ENCODE results near the gene STUM.
"Not testable (repeated sequence)": the region's sequence is repeated elsewhere in the genome, so short reads cannot be mapped to it uniquely, and the experiment has no call there.

STUM gene

DNA sequence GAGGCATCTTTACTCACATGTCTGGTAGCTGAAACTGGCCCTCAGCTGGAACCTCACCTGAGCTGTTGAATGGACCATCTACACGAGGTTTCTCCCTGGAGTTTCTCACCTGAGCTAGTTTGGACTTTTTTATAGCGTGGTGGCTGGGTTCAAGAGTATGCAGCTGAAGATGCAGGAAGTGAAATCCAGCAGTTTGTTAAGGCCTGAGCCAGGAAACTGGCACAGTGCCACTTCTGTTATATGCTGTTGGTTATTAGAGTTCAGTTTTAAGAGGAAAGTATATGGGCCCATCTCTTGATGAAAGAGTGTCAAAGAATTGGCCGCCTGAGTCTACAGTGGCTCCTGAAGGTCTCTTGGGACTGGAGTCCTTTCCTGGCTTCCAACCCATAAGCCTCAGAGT, 35.6 kb downstream of the STUM start:
- no peak for DNase-seq

DNA sequence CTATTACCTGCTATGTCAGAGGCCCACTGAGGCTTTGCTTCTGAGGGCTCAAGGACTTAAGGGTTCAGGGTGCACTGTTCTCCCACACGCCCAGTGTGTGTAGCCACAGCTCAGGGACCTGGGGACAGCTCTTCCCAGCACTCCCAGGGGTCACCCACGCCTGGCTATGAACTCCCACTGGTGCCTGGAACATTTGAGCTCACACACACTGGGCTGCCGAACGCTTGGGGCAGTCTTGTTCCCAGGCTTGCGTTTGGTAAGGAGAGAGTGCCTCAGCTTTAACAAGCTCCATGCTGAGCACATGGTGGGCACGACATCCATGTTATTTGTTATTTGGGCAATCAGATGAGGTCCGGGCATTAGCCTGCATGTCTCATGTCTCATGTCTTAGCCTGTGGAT, 37.6 kb downstream of the STUM start:
- no peak for DNase-seq

DNA sequence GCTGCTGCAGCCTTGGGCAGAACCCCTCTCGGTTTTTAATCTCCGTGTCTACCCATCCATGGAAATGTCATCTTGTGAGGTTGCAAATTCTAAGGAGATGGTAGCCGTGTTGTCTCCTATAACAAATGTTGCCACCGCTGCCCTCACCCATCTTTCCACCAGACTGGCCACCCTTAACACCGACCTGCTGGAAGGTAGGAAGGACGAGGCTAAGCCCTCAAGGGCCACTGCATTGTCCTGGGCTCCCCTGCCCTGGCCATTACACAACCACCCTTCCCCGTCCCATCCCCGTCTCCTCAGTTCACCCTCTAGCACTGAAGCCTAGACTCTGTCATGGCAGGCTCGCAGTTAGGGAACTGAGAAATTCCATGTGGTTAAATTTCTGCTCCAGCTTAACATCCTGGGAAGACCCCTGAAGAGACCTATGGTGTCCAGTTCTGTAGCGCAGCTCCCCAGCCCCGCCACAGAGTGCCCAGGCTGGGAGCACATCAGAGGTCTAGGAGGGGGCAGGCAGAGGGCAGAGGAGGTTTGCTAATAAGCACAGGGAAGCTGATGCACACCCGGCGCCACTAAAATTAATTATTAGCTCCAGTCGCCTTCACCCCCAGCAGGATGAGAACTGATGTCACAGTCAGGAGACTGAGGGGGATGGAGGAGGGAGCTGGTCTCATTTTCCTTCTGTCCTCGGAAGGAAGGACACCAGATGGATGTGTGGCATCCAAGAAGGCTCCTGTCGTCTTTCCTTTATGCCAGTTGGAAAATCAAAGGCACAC, 38.3 kb downstream of the STUM start:
- DNase-seq: no peak

DNA sequence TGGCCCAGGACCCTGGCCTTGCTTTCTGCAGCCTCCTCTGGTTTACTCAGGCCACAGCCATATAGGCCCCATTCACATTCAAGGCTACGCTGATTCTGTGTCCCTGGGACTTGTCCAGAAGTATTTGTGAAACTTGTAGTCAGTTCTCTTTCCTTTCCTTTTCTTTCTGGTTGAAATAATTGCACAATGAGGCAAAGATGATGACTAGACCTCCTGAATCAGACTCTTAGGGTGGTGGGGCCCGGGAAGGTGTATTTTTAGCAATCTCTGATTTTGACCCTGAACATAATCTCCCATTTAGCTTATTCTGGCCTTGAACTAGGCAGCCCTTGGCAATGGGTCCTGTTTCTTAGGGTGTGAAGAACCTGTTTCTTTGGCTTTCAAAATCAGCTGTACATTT, 39.9 kb downstream of the STUM start:
- no peak for DNase-seq

DNA sequence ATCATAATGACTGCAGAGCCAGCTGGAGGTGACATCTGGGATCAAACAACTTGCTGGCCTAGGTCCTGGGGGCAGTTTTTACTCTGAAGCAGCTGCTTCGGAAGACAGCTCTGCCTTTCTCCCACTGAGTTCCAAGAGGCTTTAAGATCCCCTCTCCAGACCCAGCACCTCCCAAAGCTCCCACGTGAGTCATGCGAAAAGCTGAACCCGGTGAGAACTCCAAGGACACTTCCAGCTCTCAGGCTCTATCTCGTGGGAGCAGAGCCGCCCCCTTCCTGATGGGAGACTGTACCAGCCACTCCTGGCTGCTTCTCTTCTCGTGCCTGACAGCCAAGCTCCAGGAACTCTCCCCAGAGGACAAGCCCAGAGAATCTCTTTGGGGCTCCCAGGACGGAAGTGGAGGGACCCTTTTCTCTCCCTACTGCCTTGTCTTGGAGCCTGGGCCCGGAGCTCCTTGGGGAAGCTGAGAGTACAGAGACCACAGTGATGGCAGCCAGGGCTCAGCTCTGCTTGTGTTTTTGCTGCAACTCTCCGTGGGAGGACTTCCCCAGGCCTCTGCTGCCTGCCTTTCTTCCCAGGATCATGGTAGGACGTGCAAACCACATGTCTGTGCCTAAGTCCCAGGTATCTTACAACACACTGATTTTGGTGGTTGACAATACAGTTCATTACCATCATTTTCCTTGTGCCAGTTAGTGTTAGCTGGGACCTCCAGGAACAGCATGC, 40.6 kb downstream of the STUM start:
- DNase-seq: no peak

DNA sequence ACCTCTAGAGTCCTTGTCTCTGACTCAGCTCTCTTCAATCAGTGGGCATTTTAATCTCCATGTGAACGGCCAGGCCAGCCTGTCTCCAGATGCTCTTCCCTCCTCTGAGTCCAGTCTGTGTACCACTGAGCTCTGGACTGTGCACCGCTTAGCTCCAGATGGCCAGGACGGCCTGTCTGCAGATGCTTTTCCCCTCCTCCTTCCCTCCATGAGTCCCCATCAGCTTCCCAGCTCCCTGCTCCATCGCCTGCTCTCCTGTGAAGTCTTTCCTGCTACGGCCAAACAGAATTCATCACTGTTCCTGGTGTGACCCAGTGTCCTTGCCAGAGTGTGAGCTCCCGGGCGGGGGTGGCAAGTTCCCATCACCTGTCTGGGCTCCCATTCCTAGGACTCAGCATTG, 42.0 kb downstream of the STUM start:
- no peak for DNase-seq

DNA sequence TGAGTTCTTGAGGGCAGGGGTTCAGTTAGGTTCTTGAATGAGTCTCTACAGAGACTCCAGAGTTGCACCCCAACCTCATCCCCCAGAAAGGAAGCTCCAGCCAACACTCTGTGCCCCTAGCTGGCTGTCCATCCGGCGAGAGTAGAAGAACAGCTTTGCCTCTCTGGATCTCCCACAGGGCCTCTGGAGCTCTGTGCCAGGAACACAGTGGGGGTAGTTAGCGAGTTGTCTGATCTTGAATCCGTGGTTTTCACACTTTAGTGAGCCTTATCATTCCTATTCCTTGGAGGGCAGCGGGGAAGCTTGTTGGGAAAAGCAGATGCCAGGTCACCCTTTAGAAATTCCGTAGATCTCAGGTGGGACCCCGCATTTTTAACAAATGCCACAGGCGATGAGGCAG, 45.0 kb downstream of the STUM start:
- no peak for DNase-seq

DNA sequence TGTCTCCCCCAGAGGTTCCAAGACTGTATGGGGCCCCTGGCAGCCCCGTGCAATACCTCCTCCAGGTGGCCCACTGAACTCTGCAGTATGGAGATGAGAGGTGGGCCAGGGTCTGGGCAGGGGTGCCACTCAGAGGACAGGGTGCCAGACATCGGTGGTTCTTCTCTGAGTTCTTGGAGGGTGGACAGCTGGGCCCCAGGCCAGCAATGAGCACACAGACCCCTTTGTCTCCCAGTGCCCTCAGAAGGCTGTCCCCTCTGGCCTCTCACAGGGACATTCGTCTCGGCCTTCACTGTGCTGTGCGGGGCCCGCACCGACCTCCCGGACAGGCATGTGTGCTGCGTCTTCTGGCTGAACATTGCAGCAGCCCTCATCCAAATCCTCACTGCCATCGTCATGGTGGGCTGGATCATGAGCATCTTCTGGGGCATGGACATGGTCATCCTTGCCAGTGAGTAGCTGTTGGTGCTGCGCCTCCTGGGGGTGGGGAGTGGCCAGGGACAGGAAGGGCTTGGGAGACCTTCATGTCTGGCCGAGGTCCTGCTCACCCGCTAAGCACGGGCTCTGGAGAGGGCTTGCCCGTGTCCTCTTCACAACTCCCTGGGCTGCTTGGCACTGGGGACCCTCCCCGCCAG, 48.1 kb downstream of the STUM start:
- DNase-seq: no peak

DNA sequence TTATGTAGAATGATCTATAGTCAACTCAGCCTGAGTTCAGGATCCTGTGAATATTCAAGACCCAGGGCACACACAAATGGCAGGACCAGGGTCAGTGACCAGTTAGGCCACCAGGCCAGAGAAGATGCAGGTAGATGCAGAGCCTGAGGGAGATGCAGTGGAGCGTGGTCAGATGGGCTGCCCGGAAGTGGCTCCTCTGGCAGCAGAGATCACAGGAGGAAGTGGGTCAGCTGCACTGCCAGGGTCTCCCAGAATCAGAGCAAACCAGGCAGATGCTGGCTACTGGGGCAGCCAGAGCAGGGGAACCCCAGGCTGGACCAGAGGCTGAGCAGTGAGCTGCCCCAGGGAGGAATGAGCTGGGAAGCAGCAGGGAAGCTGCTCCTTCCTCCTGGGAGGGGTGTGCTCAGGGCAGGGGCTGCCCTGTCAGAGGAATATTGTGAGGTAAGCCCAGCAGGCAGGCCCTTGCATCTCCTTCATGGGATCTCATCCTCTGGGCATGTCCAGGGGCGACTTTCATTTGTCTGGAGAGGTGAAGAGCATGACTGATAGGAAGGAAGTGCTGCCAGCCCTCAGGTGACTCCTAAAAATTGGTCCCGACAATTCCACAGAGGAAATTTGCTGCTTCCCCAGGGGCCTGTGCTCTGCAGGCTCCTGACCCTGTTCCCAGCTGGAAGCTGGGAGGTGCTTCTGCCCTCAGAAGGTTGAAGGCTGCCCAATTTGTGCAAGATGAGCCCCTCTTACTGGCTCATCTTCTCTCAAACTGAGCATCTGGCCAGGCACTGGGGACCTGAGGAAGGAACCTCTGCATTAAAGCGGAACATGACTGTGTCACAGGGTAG, 49.3 kb downstream of the STUM start:
- no peak for DNase-seq

DNA sequence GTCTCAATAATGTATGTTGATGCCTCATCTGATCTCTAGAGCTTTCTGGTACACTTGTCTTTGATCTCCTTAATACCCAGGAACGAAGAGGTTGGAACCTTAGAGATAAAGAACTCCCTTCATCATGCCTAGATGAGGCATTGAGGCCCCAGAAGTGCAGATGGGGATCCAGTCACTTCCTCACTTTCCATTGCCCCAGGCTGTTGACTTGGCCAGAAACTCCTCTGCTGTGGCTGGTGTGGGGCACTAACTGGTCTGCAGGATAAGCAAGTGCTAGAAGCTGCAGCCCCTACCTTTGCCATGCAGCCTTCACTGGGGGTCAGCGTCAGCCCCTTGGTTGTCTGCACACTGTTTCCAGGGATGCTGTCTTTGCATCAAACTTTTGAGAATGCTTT, 49.9 kb downstream of the STUM start:
- DNase-seq: no peak

DNA sequence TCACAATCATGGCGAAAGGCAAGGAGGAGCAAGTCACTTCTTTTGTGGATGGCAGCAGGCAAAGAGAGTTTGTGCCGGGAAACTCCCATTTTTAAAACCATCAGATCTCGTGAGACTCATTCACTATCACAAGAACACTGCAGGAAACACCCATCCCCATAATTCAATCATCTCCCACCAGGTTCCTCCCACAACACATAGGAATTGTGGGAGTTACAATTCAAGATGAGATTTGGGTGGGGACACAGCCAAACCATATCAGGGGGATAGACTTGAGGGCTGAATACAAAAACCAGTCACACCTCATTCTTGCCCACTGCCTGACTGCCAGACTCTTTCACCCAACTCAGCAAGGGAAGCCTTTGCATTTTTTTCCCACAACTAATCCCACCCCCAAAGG, 50.4 kb downstream of the STUM start:
- not testable (repeated sequence) for DNase-seq

DNA sequence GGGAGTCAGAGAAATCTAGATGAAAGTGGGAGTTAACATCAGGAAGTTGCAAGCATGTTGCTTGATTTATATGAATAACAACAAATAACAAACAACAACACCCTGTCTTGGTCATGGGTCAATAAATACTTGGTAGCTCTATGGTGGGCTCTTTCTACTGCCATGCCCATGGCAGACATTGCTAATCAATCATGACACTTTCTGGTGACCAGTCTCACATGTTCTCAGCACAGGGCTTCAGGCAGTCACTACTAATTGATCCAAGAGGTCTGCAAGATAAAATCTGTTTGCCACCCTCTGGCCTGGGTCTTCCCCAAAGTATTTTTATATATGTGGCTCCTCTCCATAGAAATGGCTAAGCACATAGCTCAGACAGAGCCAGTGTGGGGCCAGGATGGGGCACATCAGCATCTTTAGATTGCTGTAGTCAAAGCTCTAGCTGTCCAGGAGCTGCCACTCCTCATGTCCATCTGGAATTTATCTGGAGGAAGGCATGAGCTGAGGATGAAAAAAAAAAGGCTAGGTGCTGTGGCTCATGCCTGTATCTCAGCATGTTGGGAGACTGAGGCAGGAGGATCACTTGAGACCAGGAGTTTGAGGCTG, 51.2 kb downstream of the STUM start:
- no peak for DNase-seq

DNA sequence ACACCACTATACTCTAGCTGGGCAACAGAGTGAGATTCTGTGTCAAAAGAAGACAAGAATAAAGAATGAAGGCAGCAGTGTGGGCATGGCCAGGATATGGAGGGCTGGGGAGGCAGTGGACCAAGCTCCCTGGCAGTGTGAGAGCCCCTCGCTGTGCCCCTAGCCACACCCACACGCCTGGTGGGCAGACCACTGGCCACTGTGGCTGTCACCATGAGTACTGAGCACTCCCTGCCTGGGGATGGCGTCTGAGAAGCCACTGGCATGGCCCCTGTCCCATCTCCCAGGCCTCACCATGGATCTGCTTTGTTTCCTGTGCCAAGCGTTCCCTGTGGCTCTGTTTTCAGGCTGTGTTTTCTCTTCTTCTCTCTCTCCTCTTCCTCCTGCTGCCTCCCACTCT, 51.7 kb downstream of the STUM start:
- DNase-seq: no peak

DNA sequence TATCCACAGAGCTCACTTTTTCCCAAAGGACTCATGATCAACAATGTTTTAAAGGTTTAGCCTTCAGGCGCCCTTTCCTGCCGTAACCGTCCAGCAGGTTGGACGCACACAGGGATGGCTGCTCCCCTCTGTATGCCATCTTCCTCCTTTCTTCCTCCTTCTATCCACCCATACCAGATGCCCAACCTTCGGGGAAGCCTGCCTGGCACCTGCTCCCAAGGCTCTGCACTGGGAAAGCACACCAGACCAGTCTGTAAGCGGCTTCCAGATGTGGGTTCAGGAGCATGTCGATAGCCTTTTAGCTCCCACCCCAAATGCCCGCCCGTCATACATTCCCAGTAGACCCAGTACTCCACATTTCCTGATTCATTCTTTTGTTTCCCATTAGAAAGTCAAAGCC, 52.9 kb downstream of the STUM start:
- no peak for DNase-seq

DNA sequence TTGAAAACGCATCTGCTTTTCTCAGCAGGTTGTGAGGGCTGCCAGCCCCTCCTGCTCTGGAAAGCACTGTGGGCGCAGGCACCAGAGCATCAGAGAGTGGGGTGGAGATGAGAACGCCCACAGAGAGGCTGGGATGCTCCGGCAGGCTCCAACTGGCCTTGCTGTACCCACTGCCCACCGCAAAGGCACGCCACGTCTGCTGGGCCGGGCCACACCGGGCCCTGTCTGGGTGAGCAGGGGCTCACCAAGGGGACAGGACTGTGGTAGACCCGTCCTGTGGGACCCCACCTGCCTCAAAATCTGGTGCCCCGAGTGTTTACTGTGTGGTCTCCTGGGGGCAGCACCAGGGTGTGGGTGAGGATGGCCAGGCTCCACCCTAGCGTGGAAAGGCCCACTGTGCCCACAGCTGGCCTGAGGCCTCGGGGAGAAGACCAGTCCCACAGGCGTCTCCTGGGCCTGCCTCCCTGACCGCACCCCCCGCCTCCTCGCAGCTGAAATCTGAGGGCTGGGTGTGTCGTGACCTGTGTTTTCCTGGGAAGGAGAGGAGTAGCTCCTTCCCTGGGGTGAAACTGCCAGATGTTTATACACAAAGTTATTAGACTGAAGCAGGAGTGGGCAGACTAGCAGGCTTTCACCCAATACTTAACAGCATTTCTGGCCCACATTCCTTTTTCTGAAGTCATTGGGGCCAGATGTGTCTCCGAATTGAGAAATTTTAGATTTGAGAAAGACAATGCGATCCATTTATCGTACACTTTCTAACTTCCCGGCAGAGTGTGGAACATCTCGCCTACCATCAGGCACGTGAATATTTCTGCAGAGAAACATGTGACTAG, 53.8 kb downstream of the STUM start:
- DNase-seq: no peak

DNA sequence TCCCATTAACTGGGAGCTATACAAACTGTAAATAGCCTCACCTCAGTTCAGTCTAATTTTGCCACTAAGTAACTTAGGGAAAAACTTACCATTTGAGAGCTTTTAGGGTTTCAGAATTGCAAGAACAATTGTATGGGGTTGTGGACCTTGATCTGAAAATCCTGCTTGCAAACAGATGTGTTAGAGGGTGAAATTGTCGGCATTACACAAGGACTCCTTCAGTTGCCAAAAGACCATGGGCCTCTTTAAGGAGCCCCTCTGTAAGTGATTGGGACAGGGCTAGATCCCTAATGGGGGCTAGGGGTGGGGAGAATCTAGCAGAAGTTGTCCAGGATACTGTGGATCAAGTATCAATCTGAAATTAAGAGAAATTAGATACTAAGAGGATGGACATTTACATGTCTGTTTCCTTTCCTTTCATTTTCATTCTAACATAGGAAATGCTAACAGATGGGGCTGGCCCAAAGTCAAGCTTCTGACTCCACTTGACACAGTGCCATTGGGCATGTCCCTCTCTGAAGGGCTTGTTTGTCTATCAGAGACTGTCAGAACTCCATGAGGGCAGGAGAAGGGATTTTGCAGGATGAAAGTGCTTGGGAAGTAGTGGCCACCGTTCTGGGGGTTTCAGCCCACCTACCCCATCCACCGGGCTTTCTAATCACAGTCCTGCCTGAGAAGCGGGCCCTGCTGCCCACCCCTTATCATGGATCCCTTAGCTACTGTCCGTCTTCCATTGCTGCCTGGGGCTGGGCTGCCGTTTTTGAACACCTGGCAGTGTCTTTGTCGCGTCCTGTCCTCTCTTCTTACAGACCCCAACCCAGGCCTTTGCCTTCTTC, 54.7 kb downstream of the STUM start:
- DNase-seq: no peak

DNA sequence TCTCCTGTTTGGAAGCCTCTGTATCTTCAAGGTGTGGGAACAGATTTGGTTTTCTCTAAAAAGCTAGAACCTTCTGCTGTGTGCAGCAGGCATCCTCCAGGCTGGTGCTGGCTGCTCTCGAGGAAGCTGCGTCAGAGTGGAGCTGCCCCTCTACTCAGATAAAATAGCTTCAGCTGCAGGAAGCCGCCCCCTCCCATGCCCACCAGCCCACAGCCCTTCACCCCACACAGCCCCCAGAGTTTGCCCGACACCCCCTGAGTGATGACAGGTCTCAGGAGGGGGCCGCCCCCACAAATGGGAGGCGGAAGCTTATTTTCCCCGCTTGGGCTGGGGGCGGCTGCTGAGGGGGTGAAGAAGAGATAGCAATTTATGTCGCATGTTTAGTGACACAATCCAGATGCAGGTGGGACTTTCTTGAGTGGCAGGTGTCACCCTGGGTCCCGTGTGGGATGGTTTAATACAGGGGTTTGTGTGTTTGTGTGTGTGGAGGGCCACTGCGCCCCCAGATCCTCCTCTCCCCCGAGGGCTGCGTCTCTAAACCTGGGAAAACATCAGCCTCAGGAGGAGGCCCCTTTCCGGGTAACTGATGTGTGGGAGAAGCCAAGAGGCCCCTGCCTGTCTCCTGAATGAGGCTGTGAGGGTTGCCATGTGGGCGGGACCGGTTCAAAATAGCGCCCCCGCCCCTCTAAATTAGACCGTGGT, 55.4 kb downstream of the STUM start:
- DNase-seq: no peak

DNA sequence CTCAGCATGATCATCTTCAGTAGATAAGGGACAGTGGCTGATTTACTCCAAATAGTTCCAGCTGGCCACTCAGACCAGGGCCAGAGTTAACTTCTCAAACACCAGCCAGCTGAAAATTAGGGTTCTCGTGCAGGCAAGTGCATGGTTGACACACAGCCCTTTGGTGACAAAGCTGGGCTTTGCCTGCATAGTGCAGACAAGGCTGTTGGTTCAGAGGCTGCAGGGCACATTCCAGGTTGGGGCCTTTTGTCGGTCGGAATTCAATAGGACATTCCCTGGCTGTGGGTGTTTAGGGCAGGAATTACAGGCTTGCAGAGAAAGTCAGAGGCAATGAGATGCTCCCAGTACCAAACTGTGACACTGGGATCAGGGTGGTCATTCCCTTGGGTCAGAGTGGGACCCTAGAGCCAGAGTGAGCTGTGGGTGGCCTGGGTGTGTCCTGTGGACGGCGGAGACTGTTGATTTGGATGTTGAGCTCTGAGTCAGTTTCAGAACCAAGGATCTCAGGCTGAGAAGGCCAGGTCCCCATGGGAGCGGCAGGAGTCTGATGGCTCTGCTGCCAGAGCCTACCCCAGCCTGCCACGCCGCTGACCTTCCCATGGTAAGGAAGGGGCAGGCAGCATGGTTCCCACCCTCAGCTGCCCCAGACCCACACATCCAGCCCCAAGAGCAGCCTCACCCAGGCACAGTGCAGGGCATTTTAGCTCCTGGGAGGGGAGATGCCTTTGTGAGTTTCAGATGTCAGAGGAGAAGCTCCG, 56.2 kb downstream of the STUM start:
- no peak for DNase-seq

DNA sequence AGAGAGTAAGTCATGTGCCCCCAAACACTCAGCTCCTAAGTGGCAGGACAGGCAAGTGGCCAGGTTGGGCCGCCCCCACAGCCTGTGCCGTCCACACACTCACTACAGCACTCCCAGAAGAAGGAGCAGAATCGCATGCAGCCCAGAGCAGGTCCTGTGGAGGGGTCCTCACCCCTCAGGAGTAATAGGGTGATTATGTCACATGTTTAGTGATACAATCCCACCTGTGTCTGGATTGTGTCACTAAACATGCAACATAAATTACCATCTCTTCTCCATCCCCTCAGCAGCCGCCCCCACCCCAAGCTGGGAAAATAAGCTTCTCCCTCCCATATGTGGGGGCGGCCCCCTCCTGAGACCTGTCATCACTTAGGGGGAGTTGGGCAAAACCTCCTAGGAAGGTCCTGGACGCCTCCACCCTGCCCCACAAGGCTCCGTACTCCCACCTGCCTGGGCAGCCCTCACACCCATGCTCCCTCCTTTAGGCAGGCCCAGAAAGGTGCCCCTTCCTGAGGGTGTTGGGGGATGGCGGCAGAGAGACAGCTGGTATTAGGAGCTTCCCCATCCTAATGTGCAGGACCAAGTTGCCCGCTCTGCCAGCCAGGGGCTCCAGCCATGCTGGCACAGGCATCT, 56.9 kb downstream of the STUM start:
- no peak for DNase-seq

Data from Kasumi-1 (cell line).